Pancreas (tissue), 10 donors: ENCODE measurements around the gene ARHGAP40. TPM values are rescaled to one million over a fixed set of nuclear protein-coding genes. Genes with fewer than 3 reads are reported as not detected.

ENCODE experiments used
- ATAC-seq, 4 donors: fragments of 200-7000 bp; cut with Tn5 transposase; one replicate each; pipeline versions ENCODE4 v1.8.0 to v1.9.1; 2020; ENCODE audit warnings: mild to moderate bottlenecking in 4 of 4, moderate library complexity in 4 of 4
- DNase-seq, 6 donors: peaks; one replicate each; pipeline ENCODE4 v3.0.0-alpha.2; 2020
- FAIRE-seq: peaks from 2 replicates; lab custom pipeline; 2012; peaks lifted over from hg19 to GRCh38; lab: Jason Lieb, UNC
- H3K27ac ChIP-seq, 4 donors: fragments of 200-600 bp; sonication (generic); 1 replicate in 3 of 4; 2 replicates in 1 of 4; pipeline versions ENCODE4 v1.5.0 to v1.8.0; 2020
- H3K27me3 ChIP-seq, 4 donors: fragments of 200-600 bp; one replicate each; pipeline ENCODE4 v1.8.0; 2021
- H3K36me3 ChIP-seq, 3 donors: fragments of 200-600 bp; sonication (generic) in 1 of 3; one replicate each; pipeline versions ENCODE4 v1.5.0 to v1.8.0; 2020 to 2021
- H3K4me1 ChIP-seq, 3 donors: fragments of 200-600 bp; one replicate each; pipeline ENCODE4 v1.8.0; 2021
- H3K4me3 ChIP-seq, 4 donors: fragments of 200-600 bp; sonication (generic) in 2 of 4; one replicate each; pipeline versions ENCODE4 v1.5.0 to v1.8.0; 2020 to 2021
- H3K9me3 ChIP-seq, 4 donors: fragments of 200-600 bp; one replicate each; pipeline ENCODE4 v1.8.0; 2021
- WGBS, 2 donors: extraction: QIAGEN DNeasy Blood & Tissue Kit; methylation state at CpG; one replicate each; pipeline ENCODE4 v1.1.7; 2013; 5-methylcytosine and 5-hydroxymethylcytosine counted together
- intact Hi-C, 3 donors: fragments of 100-400 bp; cut with DNase I; formaldehyde crosslinking; loops; one replicate each; pipeline versions ENCODE4 v1.11.1 to v1.14.2; 2022
- polyA plus RNA-seq, 2 donors: library from polyadenylated mRNA; stranded (reverse); fragments of 200-250 nt; gene quantifications; one replicate each; pipeline ENCODE4 v1.2.3, GENCODE V29; 2013
- total RNA-seq, 6 donors: library from RNA; stranded (reverse); fragmentation: NEBNext Ultra II Directional in 4 of 6; extraction: Animal tissue kit (Norgen Biotek cat#: 25700) in 4 of 6; gene quantifications; one replicate each; pipeline versions ENCODE4 v1.2.1 to v1.2.4, GENCODE V29; 2021 to 2023
- TF ChIP-seq, protein P1 (sequence below), 4 donors: fragments of 200-600 bp; sonication (generic) in 3 of 4; IDR thresholded peaks; one replicate each; pipeline versions ENCODE4 v1.5.0 to v1.8.0; 2021; ENCODE audit warnings: antibody characterized with exemption in 4 of 4
- donor health status: healthy with polysubstance abuse.
- donor health status: DM: no; HTN: no; CAD: no; lungs with moderate emphysema.
- donor health status: DM: no; HTN: no; CAD: no.
- donor health status: control.
- donor health status: control.
- donor health status: Bipolar disorder and iron deficiency.
- donor health status: DM: yes; HTN: yes; CAD: no.
- donor health status: DM: no; HTN: no; CAD: no.
- donor health status: DM: no; HTN: no; CAD: no.
- donor health status: DM: yes; HTN: yes; CAD: no.

ARHGAP40 gene
- total and polyA plus RNA-seq, 8 donors: 0.08 to 0.23 (median 0.23) TPM; not detected in 5

DNA sequence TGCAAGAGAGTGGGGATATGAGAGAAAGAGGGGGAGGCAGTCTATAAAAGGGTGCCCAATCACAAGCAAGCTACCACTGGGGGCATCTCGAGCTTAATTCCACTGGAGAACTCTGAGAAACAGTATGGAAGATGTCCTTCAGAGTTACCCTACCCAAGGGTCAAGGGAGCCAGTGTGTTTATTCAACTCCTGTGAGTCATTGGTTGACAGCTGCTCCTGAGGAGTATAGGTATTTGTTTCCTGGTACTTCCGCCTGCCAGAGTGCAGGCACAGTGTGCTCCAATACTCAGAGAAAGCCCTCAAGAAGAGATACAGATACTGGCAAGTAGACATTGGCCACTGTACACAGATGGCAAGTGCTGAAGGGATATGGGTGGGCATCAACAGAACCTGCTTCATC is 49.5 kb downstream of the ARHGAP40 start:
- FAIRE-seq: no peak
- Histone ChIP-seq H3K4me3 (no peak overlapping the region), H3K27ac (no peak overlapping the region), H3K4me1 (peaks cover 0 to 4% (median 0%) of the 10 kb centered on the region in 3 donors), H3K36me3 (no peaks in the 10 kb centered on the region), H3K27me3 (peaks cover 0 to 6% (median 0%) of the 10 kb centered on the region in 4 donors), H3K9me3 (no peaks in the 10 kb centered on the region)
- intact Hi-C loops: no loop called here
- WGBS, 2 donors: 20 to 30% methylated on average over 2 of the region's 2 CpGs
- TF ChIP-seq, protein P1, sequence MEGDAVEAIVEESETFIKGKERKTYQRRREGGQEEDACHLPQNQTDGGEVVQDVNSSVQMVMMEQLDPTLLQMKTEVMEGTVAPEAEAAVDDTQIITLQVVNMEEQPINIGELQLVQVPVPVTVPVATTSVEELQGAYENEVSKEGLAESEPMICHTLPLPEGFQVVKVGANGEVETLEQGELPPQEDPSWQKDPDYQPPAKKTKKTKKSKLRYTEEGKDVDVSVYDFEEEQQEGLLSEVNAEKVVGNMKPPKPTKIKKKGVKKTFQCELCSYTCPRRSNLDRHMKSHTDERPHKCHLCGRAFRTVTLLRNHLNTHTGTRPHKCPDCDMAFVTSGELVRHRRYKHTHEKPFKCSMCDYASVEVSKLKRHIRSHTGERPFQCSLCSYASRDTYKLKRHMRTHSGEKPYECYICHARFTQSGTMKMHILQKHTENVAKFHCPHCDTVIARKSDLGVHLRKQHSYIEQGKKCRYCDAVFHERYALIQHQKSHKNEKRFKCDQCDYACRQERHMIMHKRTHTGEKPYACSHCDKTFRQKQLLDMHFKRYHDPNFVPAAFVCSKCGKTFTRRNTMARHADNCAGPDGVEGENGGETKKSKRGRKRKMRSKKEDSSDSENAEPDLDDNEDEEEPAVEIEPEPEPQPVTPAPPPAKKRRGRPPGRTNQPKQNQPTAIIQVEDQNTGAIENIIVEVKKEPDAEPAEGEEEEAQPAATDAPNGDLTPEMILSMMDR (IDR thresholded peaks at IDR 0.05): no peak
- DNase-seq: no peak
- no peak for ATAC-seq

DNA sequence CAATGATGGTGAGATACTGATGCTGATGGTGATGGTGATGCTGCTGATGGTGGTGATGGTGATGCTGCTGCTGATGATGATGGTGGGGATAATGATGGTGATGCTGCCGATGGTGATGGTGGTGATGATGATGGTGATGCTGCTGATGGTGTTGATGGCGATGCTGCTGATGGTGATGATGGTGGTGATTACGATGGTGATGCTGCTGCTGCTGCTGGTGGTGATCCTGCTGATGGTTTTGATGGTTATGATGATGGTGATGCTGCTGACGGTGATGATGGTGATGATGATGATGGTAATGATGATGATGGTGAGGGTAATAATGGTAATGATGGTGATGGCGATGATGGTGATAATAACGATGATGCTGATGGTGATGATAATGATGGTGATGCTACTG is 50.0 kb downstream of the ARHGAP40 start:
- TF ChIP-seq, protein P1 (IDR thresholded peaks at IDR 0.05): no peak
- Histone ChIP-seq H3K27me3 (peaks cover 0 to 6% (median 0%) of the 10 kb centered on the region in 4 donors), H3K36me3 (no peaks in the 10 kb centered on the region), H3K9me3 (no peaks in the 10 kb centered on the region), H3K27ac (no peak overlapping the region), H3K4me1 (peaks cover 0 to under 1% (median 0%) of the 10 kb centered on the region in 3 donors), H3K4me3 (no peak overlapping the region)
- ATAC-seq (no peak), FAIRE-seq (no peak), DNase-seq (no peak)
- WGBS, 2 donors: 66 to 83% methylated on average over 6 of the region's 6 CpGs
- intact Hi-C loops: no loop called here

DNA sequence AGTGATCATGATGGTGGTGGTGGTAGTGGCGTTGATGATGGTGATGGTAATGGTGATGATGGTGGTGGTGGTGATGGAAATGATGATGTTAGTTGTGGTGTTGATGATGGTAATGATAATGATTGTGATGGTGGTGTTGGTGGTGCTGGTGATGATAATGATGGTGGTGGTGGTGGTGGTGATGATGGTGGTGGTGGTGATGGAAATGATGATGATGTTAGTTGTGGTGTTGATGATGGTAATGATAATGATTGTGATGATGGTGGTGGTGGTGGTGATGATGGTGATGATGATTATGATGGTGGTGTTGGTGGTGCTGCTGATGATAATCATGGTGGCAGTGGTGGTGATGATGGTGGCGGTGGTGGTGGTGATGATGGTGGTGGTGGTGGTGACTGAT is 51.4 kb downstream of the ARHGAP40 start:
- ATAC-seq (no peak), DNase-seq (no peak), FAIRE-seq (no peak)
- no peaks in the 10 kb centered on the region for H3K4me1 ChIP-seq
- WGBS, 2 donors: 89 to 92% methylated on average over 2 of the region's 2 CpGs
- no peaks in the 10 kb centered on the region for H3K9me3 ChIP-seq
- no peak overlapping the region for H3K4me3 ChIP-seq
- TF ChIP-seq, protein P1 (IDR thresholded peaks at IDR 0.05): no peak
- intact Hi-C loops: no loop called here
- H3K27ac ChIP-seq: no peak overlapping the region
- H3K36me3 ChIP-seq: no peaks in the 10 kb centered on the region
- peaks cover 0 to 6% (median 0%) of the 10 kb centered on the region in 4 donors for H3K27me3 ChIP-seq

DNA sequence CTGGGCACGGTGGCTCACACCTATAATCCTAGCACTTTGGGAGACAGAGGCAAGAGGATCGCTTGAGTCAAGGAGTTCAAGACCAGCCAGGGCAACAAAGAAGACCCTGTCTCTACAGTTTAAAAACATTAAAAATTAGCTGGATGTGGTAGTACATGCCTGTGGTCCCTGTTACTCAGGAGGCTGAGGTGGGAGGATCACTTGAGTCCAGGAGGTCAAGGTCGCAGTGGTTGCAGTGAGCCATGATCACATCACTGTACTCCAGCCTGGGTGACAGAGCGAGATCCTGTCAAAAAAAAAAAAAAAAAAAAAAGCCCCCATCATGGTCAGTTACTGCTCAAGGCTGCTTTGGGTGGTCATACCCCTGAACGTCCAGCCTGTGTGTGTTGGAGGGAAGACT is 55.8 kb downstream of the ARHGAP40 start:
- DNase-seq: no peak
- intact Hi-C loops: no loop called here

More for the DNA sequence above, 55.8 kb downstream of the ARHGAP40 start:
- no peak for FAIRE-seq
- Histone ChIP-seq H3K4me3 (no peak overlapping the region), H3K36me3 (no peaks in the 10 kb centered on the region), H3K9me3 (no peaks in the 10 kb centered on the region), H3K4me1 (no peaks in the 10 kb centered on the region), H3K27me3 (peaks cover 0 to 3% (median 0%) of the 10 kb centered on the region in 4 donors), H3K27ac (no peak overlapping the region)
- ATAC-seq: no peak
- 58 to 78% methylated on average over 5 of the region's 5 CpGs for WGBS, 2 donors
- TF ChIP-seq, protein P1 (IDR thresholded peaks at IDR 0.05): no peak
